ENCODE results near the gene MGMT. TPM values are rescaled to one million over a fixed set of nuclear protein-coding genes. Genes with fewer than 3 reads are reported as not detected.

Gene MGMT
- polyA plus RNA-seq, 1 of the 3 experiments (the other 2 are of a cell fraction): 10.8 TPM

GRCh38 chr10:129615921-129616525 is 149.0 kb downstream of the MGMT start:
- no peaks in the 10 kb centered on the region for H3K27me3 ChIP-seq (ENCODE audit: insufficient read depth)
- no peak overlapping the region for H3K4me2 ChIP-seq
- no peaks in the 10 kb centered on the region for H3K4me1 ChIP-seq (ENCODE audit: control insufficient read depth in 1 of 2, insufficient read depth in 2 of 2, low read depth in 1 of 2, low read length in 1 of 2)
- H3K9me3 ChIP-seq: no peaks in the 10 kb centered on the region
- CTCF ChIA-PET: no interaction called here
- H3K9ac ChIP-seq: no peak overlapping the region
- H4K20me1 ChIP-seq (ENCODE audit: insufficient read depth): no peaks in the 10 kb centered on the region
- H3F3A ChIP-seq (replicated peaks; ENCODE audit: insufficient read depth): no peaks in the 10 kb centered on the region
- POLR2A ChIA-PET: no interaction called here
- H2AFZ ChIP-seq (ENCODE audit: low read depth): no peak overlapping the region
- H3K4me3 ChIP-seq (ENCODE audit: low read depth in 2 of 2, low read length in 1 of 2): no peak overlapping the region
- no peaks in the 10 kb centered on the region for H3K79me2 ChIP-seq (ENCODE audit: insufficient read depth)
- DNase-seq: no peak
- 72% methylated on average over 12 of the region's 14 CpGs for WGBS (ENCODE audit: low lambda C conversion rate)
- no peak overlapping the region for H3K27ac ChIP-seq (ENCODE audit: low read depth in 2 of 2, low read length in 1 of 2)
- H3K36me3 ChIP-seq (replicated peaks in 1 of 2; ENCODE audit: control insufficient read depth in 1 of 2, insufficient read depth in 2 of 2, low read length in 1 of 2): no peaks in the 10 kb centered on the region
- TF ChIP-seq PBX3 (IDR thresholded peaks at IDR 0.05): no peak
- TF ChIP-seq, protein P1, sequence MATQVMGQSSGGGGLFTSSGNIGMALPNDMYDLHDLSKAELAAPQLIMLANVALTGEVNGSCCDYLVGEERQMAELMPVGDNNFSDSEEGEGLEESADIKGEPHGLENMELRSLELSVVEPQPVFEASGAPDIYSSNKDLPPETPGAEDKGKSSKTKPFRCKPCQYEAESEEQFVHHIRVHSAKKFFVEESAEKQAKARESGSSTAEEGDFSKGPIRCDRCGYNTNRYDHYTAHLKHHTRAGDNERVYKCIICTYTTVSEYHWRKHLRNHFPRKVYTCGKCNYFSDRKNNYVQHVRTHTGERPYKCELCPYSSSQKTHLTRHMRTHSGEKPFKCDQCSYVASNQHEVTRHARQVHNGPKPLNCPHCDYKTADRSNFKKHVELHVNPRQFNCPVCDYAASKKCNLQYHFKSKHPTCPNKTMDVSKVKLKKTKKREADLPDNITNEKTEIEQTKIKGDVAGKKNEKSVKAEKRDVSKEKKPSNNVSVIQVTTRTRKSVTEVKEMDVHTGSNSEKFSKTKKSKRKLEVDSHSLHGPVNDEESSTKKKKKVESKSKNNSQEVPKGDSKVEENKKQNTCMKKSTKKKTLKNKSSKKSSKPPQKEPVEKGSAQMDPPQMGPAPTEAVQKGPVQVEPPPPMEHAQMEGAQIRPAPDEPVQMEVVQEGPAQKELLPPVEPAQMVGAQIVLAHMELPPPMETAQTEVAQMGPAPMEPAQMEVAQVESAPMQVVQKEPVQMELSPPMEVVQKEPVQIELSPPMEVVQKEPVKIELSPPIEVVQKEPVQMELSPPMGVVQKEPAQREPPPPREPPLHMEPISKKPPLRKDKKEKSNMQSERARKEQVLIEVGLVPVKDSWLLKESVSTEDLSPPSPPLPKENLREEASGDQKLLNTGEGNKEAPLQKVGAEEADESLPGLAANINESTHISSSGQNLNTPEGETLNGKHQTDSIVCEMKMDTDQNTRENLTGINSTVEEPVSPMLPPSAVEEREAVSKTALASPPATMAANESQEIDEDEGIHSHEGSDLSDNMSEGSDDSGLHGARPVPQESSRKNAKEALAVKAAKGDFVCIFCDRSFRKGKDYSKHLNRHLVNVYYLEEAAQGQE (IDR thresholded peaks at IDR 0.05; ENCODE audit: low read depth, low read length): no peak
- no peak for TF ChIP-seq TCF12 (IDR thresholded peaks at IDR 0.05)
- TF ChIP-seq, protein P2, sequence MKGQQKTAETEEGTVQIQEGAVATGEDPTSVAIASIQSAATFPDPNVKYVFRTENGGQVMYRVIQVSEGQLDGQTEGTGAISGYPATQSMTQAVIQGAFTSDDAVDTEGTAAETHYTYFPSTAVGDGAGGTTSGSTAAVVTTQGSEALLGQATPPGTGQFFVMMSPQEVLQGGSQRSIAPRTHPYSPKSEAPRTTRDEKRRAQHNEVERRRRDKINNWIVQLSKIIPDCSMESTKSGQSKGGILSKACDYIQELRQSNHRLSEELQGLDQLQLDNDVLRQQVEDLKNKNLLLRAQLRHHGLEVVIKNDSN (IDR thresholded peaks at IDR 0.05; ENCODE audit: borderline replicate concordance, low read depth): no peak
- no peak for TF ChIP-seq TAF1 (IDR thresholded peaks at IDR 0.05; ENCODE audit: borderline replicate concordance, low read depth, low read length)
- no peak for TF ChIP-seq RCOR1 (IDR thresholded peaks at IDR 0.05; ENCODE audit: low read length)
- no peak for TF ChIP-seq POLR2AphosphoS5 (IDR thresholded peaks at IDR 0.05; ENCODE audit: low read depth, low read length)
- TF ChIP-seq FOXJ3 (CRISPR knock-in tag; IDR thresholded peaks at IDR 0.05): no peak
- TF ChIP-seq RFX5 (IDR thresholded peaks at IDR 0.05; ENCODE audit: low read length): no peak
- no peak for TF ChIP-seq ZBTB33 (IDR thresholded peaks at IDR 0.05; ENCODE audit: borderline replicate concordance, low read depth)
- TF ChIP-seq, protein P3, sequence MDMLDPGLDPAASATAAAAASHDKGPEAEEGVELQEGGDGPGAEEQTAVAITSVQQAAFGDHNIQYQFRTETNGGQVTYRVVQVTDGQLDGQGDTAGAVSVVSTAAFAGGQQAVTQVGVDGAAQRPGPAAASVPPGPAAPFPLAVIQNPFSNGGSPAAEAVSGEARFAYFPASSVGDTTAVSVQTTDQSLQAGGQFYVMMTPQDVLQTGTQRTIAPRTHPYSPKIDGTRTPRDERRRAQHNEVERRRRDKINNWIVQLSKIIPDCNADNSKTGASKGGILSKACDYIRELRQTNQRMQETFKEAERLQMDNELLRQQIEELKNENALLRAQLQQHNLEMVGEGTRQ (IDR thresholded peaks at IDR 0.05; ENCODE audit: borderline replicate concordance, low read depth, low read length): no peak
- no peak for TF ChIP-seq IRF3 (IDR thresholded peaks at IDR 0.05; ENCODE audit: low read depth, low read length)
- TF ChIP-seq NFIC (IDR thresholded peaks at IDR 0.05; ENCODE audit: borderline replicate concordance): no peak
- no peaks in the 10 kb centered on the region for H3K9me2 ChIP-seq

Data from SK-N-SH (cell line).